Activated CD4-positive, CD25-positive, alpha-beta regulatory T cell (primary cell): Measurements from ENCODE around the gene DLX6.
"Not testable (repeated sequence)": the region's sequence is repeated elsewhere in the genome, so short reads cannot be mapped to it uniquely, and the experiment has no call there.

Source experiments
- DNase-seq, 4 experiments: peaks; one replicate each; lab custom pipeline; 2025; lab: John Stamatoyannopoulos, UW

The DLX6 gene

GRCh38 chr7:97024209-97025129, 19.1 kb downstream of the DLX6 start, which contains the start of gene DLX5:
Gene DLX5, minus strand, starts transcription at chr7:97024831. Its CDS starts 208 bp downstream, at chr7:97024623.
- DNase-seq: no peak

- no peak for DNase-seq
Observed at GRCh38 chr7:97025130-97025499, 19.8 kb downstream of the DLX6 start.

- no peak for DNase-seq
Observed at GRCh38 chr7:97025983-97026714, 20.8 kb downstream of the DLX6 start.

GRCh38 chr7:97026715-97027426, 21.5 kb downstream of the DLX6 start:
- DNase-seq: no peak

- peak; percentile 15 to 31 (median 16) for DNase-seq
Observed at GRCh38 chr7:97027427-97028234, 22.3 kb downstream of the DLX6 start.

GRCh38 chr7:97034213-97034852, 29.0 kb downstream of the DLX6 start:
- DNase-seq: not testable (repeated sequence)

GRCh38 chr7:97039374-97040065, 34.2 kb downstream of the DLX6 start:
- no peak for DNase-seq

GRCh38 chr7:97043281-97043680, 37.9 kb downstream of the DLX6 start:
- DNase-seq: no peak
